Type B pancreatic cell (in vitro differentiated cells): ENCODE results near the gene NCK2. TPM values are rescaled to one million over a fixed set of nuclear protein-coding genes. Genes with fewer than 3 reads are reported as not detected.

Experiments
- DNase-seq: peaks from one replicate; pipeline ENCODE4 v3.0.0; 2021; ENCODE audit warnings: mixed read lengths; ENCODE audit not compliant: unreplicated experiment; ENCODE audit errors: extremely low spot score
- H3K27ac Mint-ChIP-seq: 2 replicates; pipeline ENCODE4 v1.8.0; 2021; ENCODE audit warnings: mild to moderate bottlenecking, mixed read lengths
- H3K27me3 Mint-ChIP-seq: 2 replicates; pipeline ENCODE4 v1.8.0; 2021; ENCODE audit warnings: mixed read lengths
- H3K36me3 Mint-ChIP-seq: 2 replicates; pipeline ENCODE4 v1.8.0; 2021; ENCODE audit warnings: mixed read lengths
- H3K4me1 Mint-ChIP-seq: one replicate; pipeline ENCODE4 v1.8.0; 2021; ENCODE audit warnings: mixed read lengths; ENCODE audit not compliant: unreplicated experiment
- H3K4me3 Mint-ChIP-seq: 2 replicates; pipeline ENCODE4 v1.8.0; 2021; ENCODE audit warnings: mild to moderate bottlenecking, mixed read lengths
- H3K9me3 Mint-ChIP-seq: 2 replicates; pipeline ENCODE4 v1.8.0; 2021; ENCODE audit warnings: mixed read lengths
- CTCF ChIP-seq: fragments of 200-600 bp; sonication (generic); conservative IDR thresholded peaks from 2 replicates; pipeline ENCODE4 v1.5.0; 2021; ENCODE audit warnings: antibody characterized with exemption, mild to moderate bottlenecking
- total RNA-seq: library from RNA; stranded (reverse); gene quantifications from 2 replicates; pipeline ENCODE4 v1.2.1, GENCODE V29; 2021; ENCODE audit warnings: low replicate concordance

Gene NCK2
- total RNA-seq, 1 donor from 2014 or later, result 86.4 TPM

- no peak for DNase-seq
- peaks cover 47% of the 10 kb centered on the region for H3K36me3 Mint-ChIP-seq
- TF ChIP-seq CTCF, result no peak
- H3K4me3 Mint-ChIP-seq, result peak overlapping the region; percentile 61
- no peaks in the 10 kb centered on the region for H3K9me3 Mint-ChIP-seq
- peaks cover 19% of the 10 kb centered on the region for H3K4me1 Mint-ChIP-seq
- H3K27ac Mint-ChIP-seq, result peak overlapping the region; percentile 75
- H3K27me3 Mint-ChIP-seq, result no peaks in the 10 kb centered on the region
These were observed 107.4 kb downstream of the NCK2 start for GRCh38 chr2:105852066-105852465.

GRCh38 chr2:105853354-105854088, 108.8 kb downstream of the NCK2 start:
- TF ChIP-seq CTCF, result no peak
- H3K27ac Mint-ChIP-seq, result peak overlapping the region; percentile 92
- no peaks in the 10 kb centered on the region for H3K9me3 Mint-ChIP-seq
- H3K27me3 Mint-ChIP-seq, result no peaks in the 10 kb centered on the region
- peak overlapping the region; percentile 82 for H3K4me3 Mint-ChIP-seq
- H3K4me1 Mint-ChIP-seq, result peaks cover 28% of the 10 kb centered on the region
- DNase-seq, result no peak
- peaks cover 50% of the 10 kb centered on the region for H3K36me3 Mint-ChIP-seq

- no peaks in the 10 kb centered on the region for H3K9me3 Mint-ChIP-seq
- no peaks in the 10 kb centered on the region for H3K27me3 Mint-ChIP-seq
- peak overlapping the region; percentile 65 for H3K27ac Mint-ChIP-seq
- TF ChIP-seq CTCF, result no peak
- DNase-seq, result no peak
- no peak overlapping the region for H3K4me3 Mint-ChIP-seq
- H3K4me1 Mint-ChIP-seq, result peaks cover 28% of the 10 kb centered on the region
- peaks cover 47% of the 10 kb centered on the region for H3K36me3 Mint-ChIP-seq
These were observed 110.3 kb downstream of the NCK2 start for GRCh38 chr2:105854972-105855371.

GRCh38 chr2:105856581-105856980, 111.9 kb downstream of the NCK2 start:
- Mint-ChIP-seq H3K4me3 (peak overlapping the region; percentile 54), H3K27ac (peak overlapping the region; percentile 89), H3K36me3 (peaks cover 48% of the 10 kb centered on the region), H3K4me1 (peaks cover 32% of the 10 kb centered on the region), H3K9me3 (no peaks in the 10 kb centered on the region), H3K27me3 (no peaks in the 10 kb centered on the region)
- no peak for DNase-seq
- TF ChIP-seq CTCF, result no peak

GRCh38 chr2:105857076-105857740, 112.5 kb downstream of the NCK2 start:
- Mint-ChIP-seq H3K4me3 (no peak overlapping the region), H3K36me3 (peaks cover 46% of the 10 kb centered on the region), H3K4me1 (peaks cover 32% of the 10 kb centered on the region), H3K9me3 (no peaks in the 10 kb centered on the region), H3K27ac (peak overlapping the region; percentile 91), H3K27me3 (no peaks in the 10 kb centered on the region)
- no peak for DNase-seq
- TF ChIP-seq CTCF, result no peak
